ENCODE results near the gene ICAM4. TPM values are rescaled to one million over a fixed set of nuclear protein-coding genes. Genes with fewer than 3 reads are reported as not detected.
A peak's percentile ranks its signal among the peaks of the same experiment; 100 is the strongest.

The ICAM4 gene
- total and polyA plus RNA-seq, 2 donors (not counting 3 experiments of a cell fraction or from before 2014, with no cell fraction given) = 0.44 to 0.49 TPM

- Histone ChIP-seq H4K20me1 (replicated peaks; ENCODE audit: control insufficient read depth, extremely low read depth, insufficient read depth, low read length) (no peaks in the 10 kb centered on the region), H3K36me3 (ENCODE audit: control insufficient read depth in 2 of 2, extremely low read depth in 1 of 2, insufficient read depth in 2 of 2, low read length in 2 of 2) (peaks cover 6 to 17% of the 10 kb centered on the region in 2 experiments), H3K4me3 (replicated peaks in 1 of 3; ENCODE audit: insufficient read depth in 1 of 3, low read depth in 1 of 3, low read length in 3 of 3) (peak within 1 kb of the TSS; percentile 48 to 67 (median 51)), H3K4me2 (ENCODE audit: insufficient read depth, low read length) (peak within 1 kb of the TSS; percentile 28), H3K4me1 (ENCODE audit: control insufficient read depth, extremely low read depth, insufficient read depth, low read length) (no peaks in the 10 kb centered on the region), H3K79me2 (ENCODE audit: control insufficient read depth, insufficient read depth, low read length) (no peaks in the 10 kb centered on the region), H3K9me3 (replicated peaks; ENCODE audit: control insufficient read depth, insufficient read depth, low read length) (no peaks in the 10 kb centered on the region), H3K27me3 (ENCODE audit: control insufficient read depth in 2 of 2, insufficient read depth in 2 of 2, low read length in 2 of 2) (no peaks in the 10 kb centered on the region), H3K9ac (replicated peaks; ENCODE audit: extremely low read depth, insufficient read depth, low read length) (peak within 1 kb of the TSS; percentile 32), H3K27ac (ENCODE audit: insufficient read depth, low read depth, low read length) (no peak within 1 kb of the TSS), H3K9me1 (replicated peaks; ENCODE audit: control insufficient read depth, extremely low read depth, insufficient read depth, low read length) (no peaks in the 10 kb centered on the region), H2AFZ (ENCODE audit: low read depth, low read length) (peak within 1 kb of the TSS; percentile 31)
- dilution Hi-C loops (cut with MboI; ENCODE audit: extremely low pct_ligation_motif_present, low sequenced_read_pairs) (no loop called here), intact Hi-C loops (cut with micrococcal nuclease) (loop anchor here (2.0 to 5.0 kb wide), 2 partner anchors 17 to 43 kb away; partner anchors contain the start of genes ICAM1 and RAVER1)
- no TSS peak for BruUV-seq (replicated peaks)
- DNase-seq (ENCODE audit: low read depth, low spot score) (peak; percentile 85), FAIRE-seq (peak; percentile 95)
- POLR2A ChIA-PET = no interaction called here
- TF ChIP-seq MAX (IDR thresholded peaks at IDR 0.05; ENCODE audit: insufficient read depth, insufficient read length) (peak; percentile 97), MYC (IDR thresholded peaks at IDR 0.05; ENCODE audit: low read depth, low read length) (no peak), FOS (IDR thresholded peaks at IDR 0.05; ENCODE audit: borderline replicate concordance, insufficient read depth, low read length) (no peak), CTCF (IDR thresholded peaks at IDR 0.05; ENCODE audit: extremely low read depth in 1 of 2, insufficient read depth in 1 of 2, low read depth in 1 of 2, low read length in 2 of 2) (no peak), JUN (IDR thresholded peaks at IDR 0.05; ENCODE audit: borderline replicate concordance, insufficient read depth, insufficient read length, low read depth) (no peak), POLR2A (IDR thresholded peaks at IDR 0.05; ENCODE audit: low read depth, low read length) (peak; percentile 96), POLR2AphosphoS5 (IDR thresholded peaks at IDR 0.05; ENCODE audit: insufficient read depth, low read depth, low read length) (peak; percentile 89), GATA2 (IDR thresholded peaks at IDR 0.05; ENCODE audit: insufficient read depth, insufficient read length, low read depth, low read length) (no peak), EZH2 (IDR thresholded peaks at IDR 0.05; ENCODE audit: borderline replicate concordance, low read depth, low read length, severe bottlenecking) (no peak)
- CTCF ChIA-PET = interaction anchor here (0.7 to 2.2 kb wide), 4 partner anchors 45 to 73 kb away, joined by 3 to 12 read pairs (median 4); partner anchors contain the start of gene ICAM1
Observed at GRCh38 chr19:10315335-10316214, 28.8 kb downstream of the ICAM4 start, which contains the start of gene FDX2. Gene FDX2 (minus strand): TSS chr19:10316015. CDS start chr19:10315996, 19 bp downstream.
